AG10803 (cell line): ENCODE results near the gene TECPR1.
A peak's percentile ranks its signal among the peaks of the same experiment; 100 is the strongest.

Experiments used
- DNase-seq: peaks from one replicate; pipeline ENCODE4 v3.0.0; 2010; ENCODE audit warnings: low read depth
- H3K4me3 ChIP-seq: 2 replicates; pipeline ENCODE4 v1.5.1; 2011; ENCODE audit warnings: mild to moderate bottlenecking, low read length, control low read depth
- CTCF ChIP-seq: conservative IDR thresholded peaks from 2 replicates; pipeline ENCODE4 v1.5.1; 2011; ENCODE audit warnings: mild to moderate bottlenecking, low read length, control low read depth, inconsistent platforms

The TECPR1 gene

DNA sequence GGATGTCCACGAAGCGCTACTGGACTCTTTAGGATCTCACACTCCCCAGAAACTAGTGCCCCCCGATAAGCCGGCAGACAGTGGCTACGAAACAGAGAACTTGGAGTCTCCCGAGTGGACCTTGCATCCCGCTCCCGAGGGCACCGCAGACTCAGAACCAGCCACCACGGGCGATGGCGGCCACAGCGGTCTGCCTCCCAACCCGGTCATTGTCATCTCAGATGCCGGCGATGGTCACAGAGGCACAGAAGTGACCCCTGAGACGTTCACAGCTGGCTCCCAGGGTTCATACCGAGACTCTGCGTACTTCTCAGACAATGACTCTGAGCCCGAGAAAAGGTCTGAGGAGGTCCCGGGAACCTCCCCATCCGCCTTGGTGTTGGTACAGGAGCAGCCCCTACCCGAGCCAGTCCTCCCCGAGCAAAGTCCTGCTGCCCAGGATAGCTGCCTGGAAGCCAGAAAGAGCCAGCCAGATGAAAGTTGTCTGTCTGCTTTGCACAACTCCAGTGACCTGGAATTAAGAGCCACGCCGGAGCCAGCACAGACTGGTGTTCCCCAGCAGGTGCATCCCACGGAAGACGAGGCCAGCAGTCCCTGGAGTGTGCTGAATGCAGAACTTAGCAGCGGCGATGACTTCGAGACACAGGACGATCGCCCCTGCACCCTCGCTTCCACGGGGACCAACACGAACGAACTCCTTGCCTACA is 58.4 kb downstream of the TECPR1 start:
- H3K4me3 ChIP-seq, result no peak overlapping the region
- TF ChIP-seq CTCF, result no peak
- no peak for DNase-seq

GRCh38 chr7:98192781-98193457 is 59.1 kb downstream of the TECPR1 start:
- TF ChIP-seq CTCF, result no peak
- no peak for DNase-seq
- no peak overlapping the region for H3K4me3 ChIP-seq

DNA sequence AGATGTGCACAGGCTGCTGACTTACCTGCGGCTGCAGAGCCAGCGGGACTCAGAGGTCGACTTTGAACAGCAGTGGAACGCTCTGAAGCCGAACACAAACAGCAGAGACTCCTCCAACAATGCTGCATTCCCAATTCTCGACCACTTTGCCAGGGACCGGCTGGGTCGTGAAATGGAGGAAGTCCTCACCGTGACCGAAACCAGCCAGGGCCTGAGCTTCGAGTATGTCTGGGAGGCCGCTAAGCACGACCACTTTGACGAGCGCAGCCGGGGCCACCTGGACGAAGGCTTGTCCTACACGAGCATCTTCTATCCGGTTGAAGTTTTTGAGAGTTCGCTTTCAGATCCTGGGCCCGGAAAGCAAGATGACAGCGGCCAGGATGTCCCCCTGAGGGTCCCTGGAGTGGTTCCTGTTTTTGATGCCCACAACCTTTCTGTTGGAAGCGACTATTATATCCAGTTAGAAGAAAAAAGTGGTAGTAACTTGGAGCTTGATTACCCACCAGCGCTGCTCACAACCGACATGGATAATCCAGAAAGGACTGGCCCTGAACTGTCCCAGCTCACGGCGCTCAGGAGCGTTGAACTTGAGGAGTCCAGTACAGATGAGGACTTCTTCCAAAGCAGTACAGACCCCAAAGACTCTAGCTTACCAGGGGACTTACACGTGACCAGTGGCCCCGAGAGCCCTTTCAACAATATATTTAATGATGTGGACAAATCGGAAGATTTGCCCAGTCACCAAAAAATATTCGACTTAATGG is 60.2 kb downstream of the TECPR1 start:
- DNase-seq, result no peak
- no peak for TF ChIP-seq CTCF
- no peak overlapping the region for H3K4me3 ChIP-seq

DNA sequence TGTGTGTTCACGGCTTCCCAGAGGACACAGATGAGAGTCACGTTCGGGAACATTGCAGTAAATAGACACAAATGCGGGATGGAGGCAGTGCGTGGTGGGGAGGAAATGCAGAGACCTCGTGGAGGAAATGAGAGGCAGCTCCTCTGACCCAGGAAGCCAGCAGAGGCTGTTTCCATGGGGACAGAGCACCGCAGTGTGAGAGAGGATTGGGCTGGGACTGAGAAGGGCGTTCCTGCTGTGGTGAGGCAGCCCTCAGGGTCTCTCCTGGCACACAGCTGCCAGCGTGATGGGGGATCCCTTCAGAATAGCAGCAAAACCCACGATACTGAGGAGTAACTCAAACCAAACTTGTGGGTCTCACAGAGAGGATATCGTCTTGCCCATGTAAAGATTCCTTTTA is 62.5 kb downstream of the TECPR1 start:
- H3K4me3 ChIP-seq, result no peak overlapping the region
- no peak for DNase-seq
- TF ChIP-seq CTCF, result no peak

- H3K4me3 ChIP-seq, result no peak overlapping the region
- TF ChIP-seq CTCF, result no peak
- DNase-seq, result no peak
These were observed 64.9 kb downstream of the TECPR1 start for GRCh38 chr7:98187138-98187502.

GRCh38 chr7:98186452-98187137 is 65.4 kb downstream of the TECPR1 start:
- H3K4me3 ChIP-seq, result no peak overlapping the region
- no peak for TF ChIP-seq CTCF

More at GRCh38 chr7:98186452-98187137, 65.4 kb downstream of the TECPR1 start:
- DNase-seq, result peak; percentile 49
